Measurements from ENCODE around the gene ICAM1.
A peak's percentile ranks its signal among the peaks of the same experiment; 100 is the strongest.

ICAM1 gene

GRCh38 chr19:10321417-10321797, 50.5 kb downstream of the ICAM1 start:
- Histone ChIP-seq H3K36me3 (ENCODE audit: control insufficient read depth in 2 of 2, insufficient read depth in 2 of 2, low read length in 2 of 2) (peaks cover 32 to 54% of the 10 kb centered on the region in 2 donors), H3K4me3 (ENCODE audit: low read length in 2 of 2) (peak overlapping the region; percentile 12 to 26), H3K9ac (ENCODE audit: low read depth in 1 of 2, low read length in 2 of 2) (peak overlapping the region; percentile 4 to 75), H3K27ac (ENCODE audit: low read depth in 2 of 2, low read length in 2 of 2) (peak overlapping the region; percentile 85 to 95), H3K27me3 (ENCODE audit: control insufficient read depth in 2 of 2, insufficient read depth in 2 of 2, low read length in 2 of 2) (no peaks in the 10 kb centered on the region), H3K4me1 (ENCODE audit: control insufficient read depth in 2 of 2, insufficient read depth in 2 of 2, low read length in 2 of 2) (peaks cover 24 to 25% of the 10 kb centered on the region in 2 donors), H3K9me3 (ENCODE audit: control insufficient read depth in 2 of 2, low read length in 2 of 2) (no peaks in the 10 kb centered on the region)

DNA sequence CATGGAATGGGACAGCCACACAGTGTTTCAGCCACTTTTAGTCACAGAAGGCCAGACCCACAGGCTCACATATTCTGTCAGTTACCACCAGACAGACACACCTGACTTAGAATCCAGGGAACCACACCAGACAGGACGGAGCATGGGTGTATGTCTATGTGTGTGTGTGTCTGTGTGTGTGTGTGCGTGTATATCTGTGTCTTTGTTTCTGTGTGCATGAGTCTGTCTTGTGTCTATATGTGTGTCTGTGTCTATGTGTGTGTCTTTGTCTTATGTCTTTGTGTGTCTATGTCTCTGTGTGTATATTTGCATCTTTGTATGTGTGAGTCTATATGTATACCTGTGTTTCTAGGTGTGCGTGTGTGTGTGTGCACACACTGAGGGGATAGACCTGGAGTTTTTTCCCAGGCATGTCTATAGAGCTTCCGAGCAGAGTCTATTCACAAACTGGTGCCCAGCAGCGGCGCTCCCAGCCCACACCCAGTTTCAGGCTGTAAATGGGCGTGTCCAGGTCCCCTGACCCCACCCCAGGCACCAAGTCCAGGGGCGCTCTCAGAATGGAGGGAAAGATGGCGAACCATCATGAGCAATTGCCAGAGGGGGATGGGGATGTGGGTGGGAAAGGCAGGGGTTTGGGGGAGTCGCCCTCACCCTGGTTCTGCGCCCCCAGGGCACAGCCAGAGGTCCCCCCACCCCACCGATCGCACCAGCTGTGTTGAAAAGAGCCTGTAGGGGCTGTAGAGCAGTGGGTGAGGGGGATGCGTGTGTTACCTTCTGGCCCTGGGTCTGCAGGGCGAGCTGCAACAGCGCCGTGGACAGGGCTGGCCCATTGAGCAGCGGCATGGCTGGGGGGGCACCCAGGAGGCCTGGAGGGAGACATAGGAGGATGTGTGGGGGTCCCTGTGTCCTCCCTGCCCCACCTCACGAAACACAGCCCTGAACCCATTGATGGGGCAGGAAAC, 51.2 kb downstream of the ICAM1 start:
- H3K36me3 ChIP-seq (ENCODE audit: control insufficient read depth in 2 of 2, insufficient read depth in 2 of 2, low read length in 2 of 2), result peaks cover 34 to 58% of the 10 kb centered on the region in 2 donors
- H3K9me3 ChIP-seq (ENCODE audit: control insufficient read depth in 2 of 2, low read length in 2 of 2), result no peaks in the 10 kb centered on the region
- peak overlapping the region; percentile 85 to 95 for H3K27ac ChIP-seq (ENCODE audit: low read depth in 2 of 2, low read length in 2 of 2)
- H3K9ac ChIP-seq (ENCODE audit: low read depth in 1 of 2, low read length in 2 of 2), result peak overlapping the region; percentile 4 to 75
- no peaks in the 10 kb centered on the region for H3K27me3 ChIP-seq (ENCODE audit: control insufficient read depth in 2 of 2, insufficient read depth in 2 of 2, low read length in 2 of 2)
- peaks cover 24 to 25% of the 10 kb centered on the region in 2 donors for H3K4me1 ChIP-seq (ENCODE audit: control insufficient read depth in 2 of 2, insufficient read depth in 2 of 2, low read length in 2 of 2)
- peak overlapping the region; percentile 23 to 26 for H3K4me3 ChIP-seq (ENCODE audit: low read length in 2 of 2)

DNA sequence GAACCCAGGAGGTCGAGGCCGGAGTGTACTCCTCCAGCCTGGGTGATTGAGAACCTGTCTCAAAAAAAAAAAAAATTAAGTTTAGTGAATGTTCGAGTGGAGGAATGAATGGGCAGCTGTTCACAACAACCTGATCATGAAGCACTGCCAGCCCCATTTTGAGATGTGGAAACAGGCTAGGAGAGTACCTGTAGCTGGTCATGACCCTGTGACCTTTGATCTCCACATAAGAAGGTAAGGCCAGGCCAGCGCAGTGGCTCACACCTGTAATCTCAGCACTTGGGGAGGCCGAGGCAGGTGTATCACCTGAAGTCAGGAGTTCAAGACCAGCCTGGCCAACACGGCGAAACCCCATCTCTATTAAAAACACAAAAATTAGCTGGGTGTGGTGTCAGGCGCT, 54.8 kb downstream of the ICAM1 start:
- peaks cover 24% of the 10 kb centered on the region in 2 donors for H3K4me1 ChIP-seq (ENCODE audit: control insufficient read depth in 2 of 2, insufficient read depth in 2 of 2, low read length in 2 of 2)
- no peaks in the 10 kb centered on the region for H3K27me3 ChIP-seq (ENCODE audit: control insufficient read depth in 2 of 2, insufficient read depth in 2 of 2, low read length in 2 of 2)
- H3K36me3 ChIP-seq (ENCODE audit: control insufficient read depth in 2 of 2, insufficient read depth in 2 of 2, low read length in 2 of 2), result peaks cover 46 to 69% of the 10 kb centered on the region in 2 donors
- no peak overlapping the region for H3K4me3 ChIP-seq (ENCODE audit: low read length in 2 of 2)
- no peak overlapping the region for H3K27ac ChIP-seq (ENCODE audit: low read depth in 2 of 2, low read length in 2 of 2)
- H3K9ac ChIP-seq (ENCODE audit: low read depth in 1 of 2, low read length in 2 of 2), result no peak overlapping the region
- no peaks in the 10 kb centered on the region for H3K9me3 ChIP-seq (ENCODE audit: control insufficient read depth in 2 of 2, low read length in 2 of 2)

DNA sequence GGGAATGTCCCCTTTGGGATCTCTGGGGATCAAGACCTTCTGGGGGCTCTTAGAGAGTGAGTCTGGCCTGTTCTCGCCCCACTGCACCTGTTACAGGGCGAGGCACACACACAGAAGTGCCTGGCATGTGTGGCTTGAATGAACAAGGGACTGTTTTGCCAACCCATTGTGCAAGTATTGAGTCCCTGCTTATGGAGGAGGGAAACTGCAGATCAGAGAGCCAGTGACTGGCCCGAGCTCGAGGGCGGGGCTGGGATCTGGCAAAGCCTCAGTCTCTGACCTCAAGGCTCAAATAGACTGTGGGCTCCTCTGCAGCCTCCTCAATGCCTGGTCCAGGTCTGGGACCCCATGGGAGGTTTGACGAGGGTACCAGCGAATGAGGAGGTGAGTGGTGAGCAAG, 56.9 kb downstream of the ICAM1 start:
- Histone ChIP-seq H3K27ac (ENCODE audit: low read depth in 2 of 2, low read length in 2 of 2) (no peak overlapping the region), H3K36me3 (ENCODE audit: control insufficient read depth in 2 of 2, insufficient read depth in 2 of 2, low read length in 2 of 2) (peaks cover 34 to 55% of the 10 kb centered on the region in 2 donors), H3K27me3 (ENCODE audit: control insufficient read depth in 2 of 2, insufficient read depth in 2 of 2, low read length in 2 of 2) (no peaks in the 10 kb centered on the region), H3K9ac (ENCODE audit: low read depth in 1 of 2, low read length in 2 of 2) (no peak overlapping the region), H3K9me3 (ENCODE audit: control insufficient read depth in 2 of 2, low read length in 2 of 2) (no peaks in the 10 kb centered on the region), H3K4me1 (ENCODE audit: control insufficient read depth in 2 of 2, insufficient read depth in 2 of 2, low read length in 2 of 2) (peaks cover 17 to 18% of the 10 kb centered on the region in 2 donors), H3K4me3 (ENCODE audit: low read length in 2 of 2) (no peak overlapping the region)

- Histone ChIP-seq H3K9ac (ENCODE audit: low read depth in 1 of 2, low read length in 2 of 2) (no peak overlapping the region), H3K27ac (ENCODE audit: low read depth in 2 of 2, low read length in 2 of 2) (no peak overlapping the region), H3K4me3 (ENCODE audit: low read length in 2 of 2) (no peak overlapping the region), H3K4me1 (ENCODE audit: control insufficient read depth in 2 of 2, insufficient read depth in 2 of 2, low read length in 2 of 2) (peaks cover 17 to 18% of the 10 kb centered on the region in 2 donors), H3K36me3 (ENCODE audit: control insufficient read depth in 2 of 2, insufficient read depth in 2 of 2, low read length in 2 of 2) (peaks cover 34 to 48% of the 10 kb centered on the region in 2 donors), H3K9me3 (ENCODE audit: control insufficient read depth in 2 of 2, low read length in 2 of 2) (no peaks in the 10 kb centered on the region), H3K27me3 (ENCODE audit: control insufficient read depth in 2 of 2, insufficient read depth in 2 of 2, low read length in 2 of 2) (no peaks in the 10 kb centered on the region)
These were observed 57.9 kb downstream of the ICAM1 start for GRCh38 chr19:10328558-10329429.

DNA sequence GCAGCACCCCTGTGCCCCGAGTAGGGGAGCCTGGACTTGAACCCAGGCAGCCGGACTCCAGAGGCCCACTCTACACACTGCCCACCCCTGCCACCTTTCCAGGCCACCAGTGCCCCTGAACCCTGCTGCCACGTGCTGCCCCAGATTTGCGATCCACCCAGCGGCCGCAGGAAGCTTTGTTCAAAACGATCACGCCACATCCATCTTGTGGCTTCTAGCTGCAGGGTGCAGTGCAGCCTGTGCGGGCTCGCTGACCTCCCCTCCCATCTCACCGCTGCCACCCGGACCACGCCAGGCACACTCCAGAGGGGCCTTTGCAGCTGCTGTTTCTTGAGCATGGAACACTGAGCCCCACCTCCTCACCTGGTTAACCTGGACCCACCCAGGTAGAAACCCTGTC, 58.6 kb downstream of the ICAM1 start:
- Histone ChIP-seq H3K27ac (ENCODE audit: low read depth in 2 of 2, low read length in 2 of 2) (no peak overlapping the region), H3K9me3 (ENCODE audit: control insufficient read depth in 2 of 2, low read length in 2 of 2) (no peaks in the 10 kb centered on the region), H3K36me3 (ENCODE audit: control insufficient read depth in 2 of 2, insufficient read depth in 2 of 2, low read length in 2 of 2) (peaks cover 34 to 47% of the 10 kb centered on the region in 2 donors), H3K4me1 (ENCODE audit: control insufficient read depth in 2 of 2, insufficient read depth in 2 of 2, low read length in 2 of 2) (peaks cover 23 to 25% of the 10 kb centered on the region in 2 donors), H3K9ac (ENCODE audit: low read depth in 1 of 2, low read length in 2 of 2) (no peak overlapping the region), H3K4me3 (ENCODE audit: low read length in 2 of 2) (no peak overlapping the region), H3K27me3 (ENCODE audit: control insufficient read depth in 2 of 2, insufficient read depth in 2 of 2, low read length in 2 of 2) (no peaks in the 10 kb centered on the region)

GRCh38 chr19:10332158-10332964, 61.4 kb downstream of the ICAM1 start:
- Histone ChIP-seq H3K36me3 (ENCODE audit: control insufficient read depth in 2 of 2, insufficient read depth in 2 of 2, low read length in 2 of 2) (peaks cover 27 to 30% of the 10 kb centered on the region in 2 donors), H3K9me3 (ENCODE audit: control insufficient read depth in 2 of 2, low read length in 2 of 2) (no peaks in the 10 kb centered on the region), H3K9ac (ENCODE audit: low read depth in 1 of 2, low read length in 2 of 2) (peak overlapping the region; percentile 72 to 81), H3K4me3 (ENCODE audit: low read length in 2 of 2) (peak overlapping the region; percentile 87 to 95), H3K27me3 (ENCODE audit: control insufficient read depth in 2 of 2, insufficient read depth in 2 of 2, low read length in 2 of 2) (no peaks in the 10 kb centered on the region), H3K27ac (ENCODE audit: low read depth in 2 of 2, low read length in 2 of 2) (peak overlapping the region; percentile 85 to 89), H3K4me1 (ENCODE audit: control insufficient read depth in 2 of 2, insufficient read depth in 2 of 2, low read length in 2 of 2) (peaks cover 23 to 25% of the 10 kb centered on the region in 2 donors)

DNA sequence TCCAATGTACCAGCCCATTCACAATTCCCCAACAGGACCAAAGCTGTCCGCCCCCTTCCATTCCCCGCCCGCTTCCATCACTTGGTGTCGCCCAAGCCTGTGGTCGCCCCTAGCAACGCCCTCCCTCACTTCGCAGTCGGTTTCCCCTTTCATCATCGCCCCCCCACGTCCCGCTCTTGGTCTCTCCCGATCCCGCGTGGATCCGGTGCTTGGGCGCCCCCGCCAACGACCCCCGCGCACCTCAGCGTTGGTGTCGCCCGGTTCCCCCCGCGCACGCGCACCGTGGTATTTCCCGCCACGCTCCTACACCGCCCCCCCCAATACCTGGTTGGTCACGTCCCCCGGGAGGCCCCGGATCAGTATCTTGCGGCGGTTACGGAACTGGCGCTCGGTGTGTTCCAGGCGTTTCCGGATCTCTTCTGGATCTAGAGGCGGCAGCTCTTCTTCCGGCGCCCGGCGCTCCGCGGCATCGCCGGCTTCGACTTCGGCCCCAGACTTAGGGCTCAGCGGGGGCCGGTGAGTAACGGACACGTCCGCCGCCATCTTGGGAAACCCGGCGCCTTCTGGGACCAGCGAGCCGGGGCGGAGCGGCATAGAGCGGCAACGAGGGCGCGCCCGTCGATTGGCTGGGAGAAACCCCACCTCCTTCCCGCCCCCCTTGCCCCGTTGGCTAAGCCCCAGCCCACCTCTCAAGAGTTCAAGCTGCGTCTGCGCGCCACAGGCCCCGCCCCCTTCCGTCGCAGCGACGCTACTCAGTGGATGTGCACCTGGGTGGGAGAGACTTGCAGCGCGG, 62.2 kb downstream of the ICAM1 start, which contains the start of gene RAVER1:
Gene RAVER1, minus strand, starts transcription at position 565 of the 793 bp plus-strand sequence. Its CDS starts 22 bp downstream, at position 543.
- H3K9ac ChIP-seq (ENCODE audit: low read depth in 1 of 2, low read length in 2 of 2), result peak within 1 kb of the TSS; percentile 72 to 84
- peak within 1 kb of the TSS; percentile 87 to 95 for H3K4me3 ChIP-seq (ENCODE audit: low read length in 2 of 2)
- no peaks in the 10 kb centered on the region for H3K9me3 ChIP-seq (ENCODE audit: control insufficient read depth in 2 of 2, low read length in 2 of 2)
- H3K4me1 ChIP-seq (ENCODE audit: control insufficient read depth in 2 of 2, insufficient read depth in 2 of 2, low read length in 2 of 2), result peaks cover 23 to 25% of the 10 kb centered on the region in 2 donors
- H3K27me3 ChIP-seq (ENCODE audit: control insufficient read depth in 2 of 2, insufficient read depth in 2 of 2, low read length in 2 of 2), result no peaks in the 10 kb centered on the region
- H3K36me3 ChIP-seq (ENCODE audit: control insufficient read depth in 2 of 2, insufficient read depth in 2 of 2, low read length in 2 of 2), result peaks cover 19 to 22% of the 10 kb centered on the region in 2 donors
- H3K27ac ChIP-seq (ENCODE audit: low read depth in 2 of 2, low read length in 2 of 2), result peak within 1 kb of the TSS; percentile 85 to 89

Data from mucosa of rectum (tissue), 2 donors.